ENCODE measurements around the gene C6orf62.
A peak's percentile ranks its signal among the peaks of the same experiment; 100 is the strongest.
"Not testable (repeated sequence)": the region's sequence is repeated elsewhere in the genome, so short reads cannot be mapped to it uniquely, and the experiment has no call there.

Gene C6orf62

GRCh38 chr6:24719125-24719971 is at the start of gene C6orf62:
C6orf62 (minus strand) TSS chr6:24719154; CDS start chr6:24718668, 486 bp downstream.
- DNase-seq = peak; percentile 21 to 39

- DNase-seq = no peak
Measured at GRCh38 chr6:24768361-24768760, 49.4 kb upstream of the C6orf62 start.

GRCh38 chr6:24766680-24767462 is 47.9 kb upstream of the C6orf62 start:
- DNase-seq = peak; percentile 22 to 27

GRCh38 chr6:24765968-24766367 is 47.0 kb upstream of the C6orf62 start:
- not testable (repeated sequence) for DNase-seq

- not testable (repeated sequence) for DNase-seq
Measured at GRCh38 chr6:24764833-24765828, 46.2 kb upstream of the C6orf62 start.

GRCh38 chr6:24763578-24763977 is 44.6 kb upstream of the C6orf62 start:
- DNase-seq = no peak

- no peak for DNase-seq
Measured at GRCh38 chr6:24761851-24762250, 42.9 kb upstream of the C6orf62 start.

GRCh38 chr6:24761193-24761835 is 42.4 kb upstream of the C6orf62 start:
- no peak for DNase-seq

GRCh38 chr6:24760210-24760609 is 41.3 kb upstream of the C6orf62 start:
- DNase-seq = no peak

GRCh38 chr6:24759718-24760117 is 40.8 kb upstream of the C6orf62 start:
- DNase-seq = no peak

- DNase-seq = no peak
Measured at GRCh38 chr6:24757611-24758010, 38.7 kb upstream of the C6orf62 start.

- no peak for DNase-seq
Measured at GRCh38 chr6:24755279-24755678, 36.3 kb upstream of the C6orf62 start.

GRCh38 chr6:24754378-24754777 is 35.4 kb upstream of the C6orf62 start:
- not testable (repeated sequence) for DNase-seq

GRCh38 chr6:24753545-24753944 is 34.6 kb upstream of the C6orf62 start:
- DNase-seq = no peak

GRCh38 chr6:24752917-24753492 is 34.1 kb upstream of the C6orf62 start:
- DNase-seq = no peak

GRCh38 chr6:24752503-24752902 is 33.5 kb upstream of the C6orf62 start:
- no peak for DNase-seq

GRCh38 chr6:24750878-24751277 is 31.9 kb upstream of the C6orf62 start:
- not testable (repeated sequence) for DNase-seq

GRCh38 chr6:24749297-24749696 is 30.3 kb upstream of the C6orf62 start:
- no peak for DNase-seq

GRCh38 chr6:24744911-24745310 is 26.0 kb upstream of the C6orf62 start:
- no peak for DNase-seq

GRCh38 chr6:24743944-24744335 is 25.0 kb upstream of the C6orf62 start:
- DNase-seq = no peak

GRCh38 chr6:24743265-24743943 is 24.4 kb upstream of the C6orf62 start:
- no peak for DNase-seq
